Cardiac fibroblast (primary cell): ENCODE results near the gene KLHL41.

Experiments
- DNase-seq, 2 donors: peaks; one replicate each; pipeline versions ENCODE4 v3.0.0 to v3.0.0-alpha.2; 2010; ENCODE audit warnings: low read depth in 2 of 2
- H3K4me3 ChIP-seq, 2 donors: replicated peaks in 1 of 2; 1 replicate in 1 of 2; 2 replicates in 1 of 2; pipeline ENCODE4 v1.5.1; 2011; ENCODE audit warnings: low read depth in 2 of 2, low read length in 2 of 2, mild to moderate bottlenecking in 2 of 2, moderate library complexity in 1 of 2
- CTCF ChIP-seq: IDR thresholded peaks from one replicate; pipeline ENCODE4 v1.5.1; 2011; ENCODE audit warnings: low read depth, mild to moderate bottlenecking, low read length, inconsistent platforms

Gene KLHL41

GRCh38 chr2:169469952-169470572, 39.4 kb upstream of the KLHL41 start:
- no peak for DNase-seq
- no peak overlapping the region for H3K4me3 ChIP-seq
- no peak for TF ChIP-seq CTCF

DNA sequence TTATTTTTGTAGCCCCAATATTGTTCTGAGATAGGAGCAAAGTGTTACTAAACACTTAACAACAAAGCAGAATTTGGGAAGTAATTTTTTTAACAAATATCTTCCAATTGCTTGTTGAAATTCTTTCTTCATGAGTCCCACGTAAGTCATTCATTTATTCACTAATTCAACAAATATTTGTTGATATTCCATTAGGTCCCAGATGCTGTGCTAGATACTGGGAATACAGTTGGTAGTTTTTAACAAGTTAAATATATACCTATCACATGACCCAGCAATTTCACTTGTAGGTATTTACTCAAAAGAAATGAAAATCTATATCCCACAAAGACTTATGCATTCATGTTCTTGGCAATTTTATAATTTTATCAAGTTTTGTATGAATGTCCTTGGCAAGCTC, 37.3 kb upstream of the KLHL41 start:
- no peak overlapping the region for H3K4me3 ChIP-seq
- TF ChIP-seq CTCF, result no peak
- DNase-seq, result no peak

DNA sequence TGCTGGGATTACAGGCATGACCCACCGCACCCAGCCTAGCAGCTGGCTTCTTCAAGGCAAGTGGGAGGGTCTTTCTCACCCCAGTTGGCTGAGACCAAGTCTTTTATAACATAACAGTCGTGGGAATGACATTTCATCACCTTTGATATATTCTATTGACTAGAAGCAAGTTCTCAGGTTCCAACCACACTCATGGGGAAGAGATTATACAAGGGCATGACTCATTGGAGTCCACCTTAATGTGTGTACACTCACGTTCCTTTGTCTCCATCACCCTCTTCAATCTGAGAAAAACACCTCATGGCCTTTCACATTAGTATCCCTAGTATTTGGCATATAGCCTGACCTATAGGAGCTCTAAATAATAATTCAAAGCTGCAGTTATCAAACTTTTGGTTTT, 33.0 kb upstream of the KLHL41 start:
- peak in 1 of 2 donors; percentile 28 for DNase-seq

GRCh38 chr2:169478339-169478738, 31.2 kb upstream of the KLHL41 start:
- no peak overlapping the region for H3K4me3 ChIP-seq
- TF ChIP-seq CTCF, result no peak
- DNase-seq, result peak; percentile 76

More for the DNA sequence above, 33.0 kb upstream of the KLHL41 start:
- TF ChIP-seq CTCF, result no peak
- H3K4me3 ChIP-seq, result no peak overlapping the region

DNA sequence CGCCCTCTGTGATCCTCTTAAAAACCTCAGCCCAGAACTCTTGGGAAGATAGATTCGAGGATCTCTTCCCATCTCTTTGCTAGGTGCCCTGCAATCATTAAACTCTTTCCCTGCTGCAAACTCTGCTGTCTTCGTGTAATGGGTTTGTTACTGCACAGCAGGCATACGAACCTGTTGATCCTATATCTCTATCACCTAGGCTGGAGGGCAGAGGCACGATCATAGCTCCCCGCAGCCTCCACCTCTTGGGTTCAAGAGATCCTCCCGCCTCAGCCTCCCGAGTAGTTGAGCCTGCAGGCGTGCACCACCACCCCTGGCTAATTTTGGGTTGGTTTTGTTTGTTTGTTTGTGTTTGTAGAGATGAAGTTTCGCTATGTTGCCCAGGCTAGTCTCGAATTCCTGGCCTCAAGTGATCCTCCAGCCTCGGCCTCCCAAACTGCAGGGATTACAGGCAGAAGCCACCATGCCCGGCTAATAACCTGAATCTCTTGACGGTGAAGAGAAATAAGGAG, 30.7 kb upstream of the KLHL41 start:
- TF ChIP-seq CTCF, result no peak
- no peak for DNase-seq
- H3K4me3 ChIP-seq, result peak overlapping the region; percentile 62 to 87

DNA sequence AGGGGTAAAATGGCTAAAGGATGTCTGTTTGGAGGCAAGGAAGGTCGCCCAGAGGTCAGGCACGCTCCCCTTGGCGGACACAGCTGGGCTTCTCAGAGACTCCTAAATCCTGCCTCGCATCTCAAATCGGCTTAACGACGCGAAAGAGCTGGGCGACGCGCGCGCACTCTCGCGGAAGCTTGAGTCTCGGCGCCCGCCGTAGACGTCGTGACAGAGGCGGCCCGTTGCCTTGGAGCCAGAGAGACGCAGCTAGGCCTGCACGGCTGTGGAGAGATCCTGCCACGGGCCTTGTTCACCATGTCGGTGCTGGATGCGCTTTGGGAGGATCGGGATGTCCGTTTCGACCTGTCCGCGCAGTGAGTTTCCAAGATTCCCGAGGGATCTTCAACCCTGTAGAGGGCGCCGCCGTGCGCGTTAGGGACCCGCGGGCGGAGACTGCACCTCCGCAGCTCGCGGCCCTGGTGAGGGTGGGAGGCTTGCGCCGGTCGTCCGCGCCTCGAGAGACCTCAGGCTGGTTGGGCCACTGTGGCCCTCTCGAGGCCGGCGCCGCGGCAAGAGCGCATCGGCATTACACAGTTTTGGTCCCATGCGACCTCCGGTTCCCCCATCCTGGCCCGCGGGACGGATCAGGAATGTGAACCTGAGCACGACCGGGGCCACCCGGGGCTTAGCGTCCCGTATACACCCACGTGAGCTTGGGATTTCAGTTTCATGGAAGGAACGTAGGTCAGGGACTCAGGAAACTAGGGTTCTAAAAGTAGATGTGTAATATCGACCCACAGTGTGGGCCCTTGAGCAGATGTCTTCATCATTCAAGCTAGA, 30.0 kb upstream of the KLHL41 start, which contains the start of gene BBS5:
Gene BBS5, plus strand, starts transcription at position 238 of the 822 bp plus-strand sequence. Its CDS starts 60 bp downstream, at position 298.
- TF ChIP-seq CTCF, result peak; percentile 43
- peak; percentile 88 to 89 for DNase-seq
- H3K4me3 ChIP-seq, result peak within 1 kb of the TSS; percentile 62 to 87
